Measurements from ENCODE around the gene PITX3.
"Not testable (repeated sequence)": the region's sequence is repeated elsewhere in the genome, so short reads cannot be mapped to it uniquely, and the experiment has no call there.

PITX3 gene

GRCh38 chr10:102254426-102254825 is 13.1 kb upstream of the PITX3 start:
- DNase-seq, result no peak

GRCh38 chr10:102252508-102252907 is 11.2 kb upstream of the PITX3 start:
- DNase-seq, result not testable (repeated sequence)

DNA sequence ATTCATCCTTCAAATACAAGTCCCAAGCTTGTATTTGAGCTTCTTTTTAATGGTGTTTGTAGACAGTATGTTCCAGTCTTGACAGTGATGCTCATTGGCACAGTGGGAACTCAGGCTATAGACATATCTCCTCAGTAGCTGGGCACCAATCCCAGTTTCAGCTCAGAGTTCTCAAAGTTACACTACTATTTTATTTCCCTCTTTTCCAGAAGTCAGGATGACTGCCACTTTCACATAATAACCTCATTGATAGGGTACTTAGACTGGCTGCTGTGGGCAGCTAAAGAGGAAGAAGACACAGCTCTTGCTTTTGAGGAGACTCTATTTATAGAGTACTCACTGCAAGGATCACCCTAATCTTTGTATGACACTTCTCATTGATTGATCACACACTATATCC is 6.4 kb upstream of the PITX3 start:
- no peak for DNase-seq

GRCh38 chr10:102246261-102246660 is 4.9 kb upstream of the PITX3 start:
- no peak for DNase-seq

- DNase-seq, result no peak
These were observed 4.6 kb upstream of the PITX3 start for GRCh38 chr10:102245932-102246251.

DNA sequence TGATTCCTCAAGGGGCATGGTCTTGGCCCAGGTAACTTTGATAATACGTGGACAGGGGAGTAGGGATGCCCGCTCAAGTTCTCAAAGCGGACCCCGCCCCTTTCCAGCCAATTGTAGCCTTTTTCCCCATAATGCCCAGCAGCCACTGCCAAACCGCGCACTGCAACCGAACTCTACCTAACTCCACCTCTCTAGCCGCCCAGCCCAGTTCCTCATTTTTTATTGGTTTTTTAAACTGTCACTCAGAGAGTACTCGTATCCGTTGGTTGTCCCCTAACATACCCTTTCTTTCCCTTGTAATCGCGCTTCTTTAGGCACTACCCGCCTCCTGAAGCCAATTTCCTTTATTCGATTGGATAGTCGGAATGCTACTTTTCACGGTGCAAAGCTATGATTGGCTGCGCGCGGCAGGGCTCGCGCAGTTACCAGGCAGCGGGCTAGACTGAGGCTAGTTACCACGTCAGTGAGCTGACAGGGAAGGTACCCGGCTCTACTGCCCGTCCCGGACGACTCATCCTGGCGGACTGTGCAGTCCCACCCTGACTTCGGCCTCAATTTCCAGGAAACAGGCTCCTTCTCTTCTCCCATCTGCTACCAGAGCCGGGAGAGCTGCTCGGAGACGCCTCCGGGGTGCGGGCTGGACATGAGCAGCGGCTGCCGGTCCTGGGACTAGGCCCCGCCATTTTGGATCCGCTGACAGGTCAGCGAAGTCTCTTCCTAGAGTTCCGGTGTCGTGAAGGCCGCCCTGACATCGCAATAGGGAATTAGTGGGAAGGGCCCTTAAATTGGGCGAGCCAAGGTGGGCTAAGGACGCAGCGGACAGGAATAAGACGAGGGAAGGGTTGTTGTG is 4.0 kb upstream of the PITX3 start, which contains the start of gene GBF1:
Gene GBF1, plus strand, starts transcription at position 451 of the 850 bp plus-strand sequence. CDS start 13,407 bp downstream, outside the sequence.
- peak; percentile 78 for DNase-seq

GRCh38 chr10:102243309-102243708 is 2.0 kb upstream of the PITX3 start:
- no peak for DNase-seq

GRCh38 chr10:102242118-102242485 is 790 bp upstream of the PITX3 start:
- no peak for DNase-seq

GRCh38 chr10:102241032-102241443 is 274 bp downstream of the PITX3 start:
- DNase-seq, result no peak

GRCh38 chr10:102240467-102241031 is 763 bp downstream of the PITX3 start:
- no peak for DNase-seq

- DNase-seq, result no peak
These were observed 3.5 kb downstream of the PITX3 start for GRCh38 chr10:102237711-102238252.

GRCh38 chr10:102236006-102236405 is 5.3 kb downstream of the PITX3 start:
- DNase-seq, result no peak

- no peak for DNase-seq
These were observed 5.8 kb downstream of the PITX3 start for GRCh38 chr10:102235598-102235920.

- DNase-seq, result no peak
These were observed 6.3 kb downstream of the PITX3 start for GRCh38 chr10:102234888-102235597.

DNA sequence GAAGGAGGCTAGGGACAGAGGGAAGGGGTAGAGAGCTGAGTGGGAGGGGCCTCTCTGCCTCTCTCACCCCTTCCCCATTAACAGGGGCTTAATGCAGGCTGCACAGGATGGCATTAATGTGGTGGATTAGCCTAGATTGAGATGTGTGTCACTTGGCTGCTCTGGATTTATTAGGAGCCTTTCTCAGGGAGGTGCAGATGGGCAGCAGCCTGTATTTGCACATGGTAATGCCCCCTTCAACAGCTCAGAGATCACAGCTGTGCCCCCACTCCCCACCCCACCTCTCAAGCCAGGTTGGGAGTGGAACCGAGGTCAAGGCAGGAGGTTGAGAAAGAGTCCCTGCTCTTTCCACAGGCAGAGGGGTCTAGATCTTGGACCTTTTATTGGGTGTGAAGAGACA is 7.3 kb downstream of the PITX3 start:
- no peak for DNase-seq

- DNase-seq, result peak; percentile 72
These were observed 9.7 kb downstream of the PITX3 start for GRCh38 chr10:102231357-102232318.

GRCh38 chr10:102230861-102231356 is 10.4 kb downstream of the PITX3 start:
- peak; percentile 43 for DNase-seq

DNA sequence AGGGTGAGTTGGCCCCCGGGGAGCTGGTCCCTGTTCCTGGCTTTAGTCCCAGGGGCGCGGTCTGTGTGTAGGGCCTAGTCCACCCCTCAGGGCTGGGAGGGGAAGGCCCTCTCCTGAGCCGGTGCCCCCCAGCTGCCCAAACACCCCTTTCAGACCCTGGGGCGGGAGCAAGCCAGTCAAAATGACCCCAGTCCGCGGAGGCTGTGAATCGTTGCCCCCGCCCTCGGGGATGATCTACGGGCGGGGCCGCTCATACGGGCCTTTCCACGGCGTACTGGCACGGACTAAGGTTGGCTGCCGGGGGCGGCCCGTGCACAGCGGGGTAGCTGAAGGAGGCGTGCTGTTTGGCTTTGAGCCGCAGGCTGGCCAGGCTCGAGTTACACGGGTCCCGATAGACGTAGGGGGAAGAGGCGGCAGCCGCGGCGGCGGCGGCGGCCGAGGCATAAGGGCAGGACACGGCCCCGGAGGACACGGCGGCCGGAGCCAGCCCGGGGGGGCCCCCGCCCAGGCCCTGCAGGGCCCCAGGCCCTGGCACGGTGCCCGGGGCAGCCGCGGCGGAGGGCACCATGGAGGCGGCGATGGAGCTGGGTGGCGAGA is 10.9 kb downstream of the PITX3 start:
- DNase-seq, result peak; percentile 32

DNA sequence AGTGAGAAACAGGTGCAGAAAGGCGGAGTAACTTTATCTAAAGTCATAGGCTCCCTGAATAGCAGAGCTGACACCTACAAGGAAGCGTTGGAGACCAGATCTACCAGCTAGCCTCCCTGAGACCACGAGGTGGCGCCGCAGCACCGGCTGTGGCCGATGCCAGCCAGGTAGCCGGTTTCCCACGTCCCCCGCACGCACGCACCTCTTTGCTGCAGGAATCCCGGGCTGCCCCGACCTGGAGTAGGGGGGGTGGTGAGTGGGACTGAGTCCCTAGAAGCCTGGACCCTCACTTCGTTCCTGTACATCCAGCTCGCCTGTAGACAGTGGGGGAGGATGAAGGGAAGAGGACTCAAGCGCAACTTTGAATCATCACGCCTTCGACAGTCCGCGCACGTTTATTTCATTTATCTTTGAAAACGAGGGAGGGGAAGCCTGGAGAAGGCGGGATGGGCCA is 11.5 kb downstream of the PITX3 start:
- DNase-seq, result peak; percentile 86

GRCh38 chr10:102227050-102227449 is 14.3 kb downstream of the PITX3 start:
- DNase-seq, result no peak

DNA sequence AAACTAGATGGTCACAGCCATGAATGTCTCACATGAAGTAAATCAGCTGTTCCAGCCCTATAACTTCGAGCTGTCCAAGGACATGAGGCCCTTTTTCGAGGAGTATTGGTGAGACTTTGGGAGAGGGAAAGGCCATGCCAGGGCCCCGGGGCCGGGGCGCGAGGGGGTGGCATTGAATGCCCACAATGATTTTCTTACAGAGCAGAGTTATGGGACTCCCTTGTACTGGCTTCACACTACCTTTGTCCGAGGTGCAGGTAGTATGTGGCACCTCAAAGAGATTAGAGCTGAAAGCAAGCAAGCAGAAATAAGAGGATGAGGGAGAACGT is 14.8 kb downstream of the PITX3 start:
- no peak for DNase-seq
